GM12892 (cell line): ENCODE results near the gene FBXL13.
"Not testable (repeated sequence)": the region's sequence is repeated elsewhere in the genome, so short reads cannot be mapped to it uniquely, and the experiment has no call there.

Experiments used
- DNase-seq: peaks from one replicate; pipeline ENCODE4 v3.0.0; 2011; ENCODE audit not compliant: insufficient read length
- FAIRE-seq: peaks from 2 replicates; lab custom pipeline; 2011; peaks lifted over from hg19 to GRCh38; lab: Jason Lieb, UNC
- POLR2A ChIP-seq: IDR thresholded peaks from 2 replicates; pipeline ENCODE4 v1.6.1; 2011; ENCODE audit warnings: low read depth, low read length, control low read depth
- POLR2AphosphoS5 ChIP-seq: IDR thresholded peaks from 2 replicates; pipeline ENCODE4 v1.6.1; 2011; ENCODE audit warnings: low read depth, low read length, control low read depth
- TAF1 ChIP-seq: IDR thresholded peaks from 2 replicates; pipeline ENCODE4 v1.6.1; 2011; ENCODE audit warnings: low read depth, mild to moderate bottlenecking, control low read depth, low read length, borderline replicate concordance

The FBXL13 gene

GRCh38 chr7:102925976-102926782 is 148.4 kb downstream of the FBXL13 start:
- FAIRE-seq = no peak
- TF ChIP-seq POLR2AphosphoS5 = no peak
- TF ChIP-seq POLR2A = no peak
- DNase-seq = no peak

- FAIRE-seq (no peak), DNase-seq (no peak)
- no peak for TF ChIP-seq POLR2AphosphoS5
- no peak for TF ChIP-seq POLR2A
- no peak for TF ChIP-seq TAF1
Observed at GRCh38 chr7:102918845-102919244, 155.8 kb downstream of the FBXL13 start.

GRCh38 chr7:102917436-102918353 is 156.9 kb downstream of the FBXL13 start:
- FAIRE-seq (no peak), DNase-seq (no peak)
- no peak for TF ChIP-seq POLR2A
- no peak for TF ChIP-seq POLR2AphosphoS5
- TF ChIP-seq TAF1 = no peak

GRCh38 chr7:102916881-102917280 is 157.7 kb downstream of the FBXL13 start:
- TF ChIP-seq TAF1 = no peak
- TF ChIP-seq POLR2AphosphoS5 = no peak
- TF ChIP-seq POLR2A = no peak
- no peak for FAIRE-seq
- no peak for DNase-seq

- DNase-seq = no peak
- no peak for FAIRE-seq
- TF ChIP-seq POLR2AphosphoS5 = no peak
Observed at GRCh38 chr7:102916426-102916825, 158.2 kb downstream of the FBXL13 start.

- FAIRE-seq = no peak
- TF ChIP-seq POLR2A (no peak), TAF1 (no peak), POLR2AphosphoS5 (no peak)
- DNase-seq = no peak
Observed at GRCh38 chr7:102914585-102914984, 160.0 kb downstream of the FBXL13 start.

- FAIRE-seq (no peak), DNase-seq (no peak)
- TF ChIP-seq POLR2A = no peak
- no peak for TF ChIP-seq TAF1
- no peak for TF ChIP-seq POLR2AphosphoS5
Observed at GRCh38 chr7:102913826-102914225, 160.8 kb downstream of the FBXL13 start.

GRCh38 chr7:102912742-102913141 is 161.9 kb downstream of the FBXL13 start, which contains the start of gene LRRC17:
LRRC17 (plus strand) TSS chr7:102913000; CDS start chr7:102933914, 20,914 bp downstream.
- DNase-seq (no peak), FAIRE-seq (no peak)
- TF ChIP-seq TAF1 (no peak), POLR2A (no peak), POLR2AphosphoS5 (no peak)

GRCh38 chr7:102908676-102909075 is 165.9 kb downstream of the FBXL13 start:
- FAIRE-seq (no peak), DNase-seq (no peak)
- no peak for TF ChIP-seq TAF1
- no peak for TF ChIP-seq POLR2AphosphoS5
- no peak for TF ChIP-seq POLR2A

- DNase-seq, FAIRE-seq: not testable (repeated sequence)
Observed at GRCh38 chr7:102903576-102903975, 171.0 kb downstream of the FBXL13 start.

- not testable (repeated sequence) for FAIRE-seq
Observed at GRCh38 chr7:102902052-102902451, 172.5 kb downstream of the FBXL13 start.

GRCh38 chr7:102898532-102898859 is 176.1 kb downstream of the FBXL13 start:
- no peak for FAIRE-seq

More at GRCh38 chr7:102902052-102902451, 172.5 kb downstream of the FBXL13 start:
- not testable (repeated sequence) for DNase-seq

GRCh38 chr7:102897856-102898531 is 176.6 kb downstream of the FBXL13 start:
- FAIRE-seq = no peak

More at GRCh38 chr7:102898532-102898859, 176.1 kb downstream of the FBXL13 start:
- TF ChIP-seq TAF1 = no peak
- TF ChIP-seq POLR2A = no peak
- TF ChIP-seq POLR2AphosphoS5 = no peak
- DNase-seq = no peak

More at GRCh38 chr7:102897856-102898531, 176.6 kb downstream of the FBXL13 start:
- no peak for DNase-seq
- TF ChIP-seq TAF1 (no peak), POLR2AphosphoS5 (no peak), POLR2A (no peak)
